Neural cell (in vitro differentiated cells): ENCODE measurements around the gene UROC1. TPM values are rescaled to one million over a fixed set of nuclear protein-coding genes. Genes with fewer than 3 reads are reported as not detected.

Source experiments
- H2AFZ ChIP-seq: fragments of 200-600, 300-800 bp; sonication (generic), shearing (Covaris generic); 2 replicates; pipeline ENCODE4 v1.6.0; 2014; ENCODE audit warnings: low read depth, mild to moderate bottlenecking, antibody characterized with exemption, low read length, moderate library complexity
- H3F3A ChIP-seq: fragments of 200-600 bp; shearing (Covaris generic); 2 replicates; pipeline ENCODE4 v1.6.1; 2016; ENCODE audit warnings: mild to moderate bottlenecking, moderate library complexity, mixed read lengths, antibody characterized with exemption, low read length; ENCODE audit not compliant: insufficient read depth, poor library complexity, severe bottlenecking
- H3K27ac ChIP-seq: fragments of 200-600, 300-800 bp; sonication (generic), shearing (Covaris generic); 2 replicates; pipeline ENCODE4 v1.5.1; 2014; ENCODE audit warnings: mild to moderate bottlenecking, low read length, moderate library complexity
- H3K27me3 ChIP-seq: fragments of 300-800, 200-600 bp; sonication (generic), shearing (Covaris generic); 2 replicates; pipeline ENCODE4 v1.6.0; 2014; ENCODE audit warnings: mild to moderate bottlenecking, low read depth, low read length, moderate library complexity; ENCODE audit not compliant: insufficient read depth
- H3K36me3 ChIP-seq: fragments of 300-800, 200-600 bp; sonication (generic), shearing (Covaris generic); 2 replicates; pipeline ENCODE4 v1.5.1; 2014; ENCODE audit warnings: mild to moderate bottlenecking, antibody characterized with exemption, low read length, moderate library complexity; ENCODE audit not compliant: insufficient read depth
- H3K4me2 ChIP-seq: fragments of 300-800, 200-600 bp; sonication (generic), shearing (Covaris generic); 2 replicates; pipeline ENCODE4 v1.6.0; 2014; ENCODE audit warnings: mild to moderate bottlenecking, low read length
- H3K4me3 ChIP-seq: fragments of 300-800, 200-600 bp; sonication (generic), shearing (Covaris generic); 2 replicates; pipeline ENCODE4 v1.5.1; 2014; ENCODE audit warnings: mild to moderate bottlenecking, low read length, moderate library complexity
- H3K79me2 ChIP-seq: fragments of 200-600 bp; shearing (Covaris generic); replicated peaks from 2 replicates; pipeline ENCODE4 v1.6.0; 2014; ENCODE audit warnings: mild to moderate bottlenecking, low read length, moderate library complexity; ENCODE audit not compliant: insufficient read depth
- H3K9ac ChIP-seq: fragments of 300-800, 200-600 bp; sonication (generic), shearing (Covaris generic); 2 replicates; pipeline ENCODE4 v1.6.1; 2016; ENCODE audit warnings: mild to moderate bottlenecking, low read length, mixed read lengths
- H3K9me2 ChIP-seq: fragments of 200-600 bp; shearing (Covaris generic); 2 replicates; pipeline ENCODE4 v1.6.1; 2016; ENCODE audit warnings: mild to moderate bottlenecking, low read length, mixed read lengths; ENCODE audit not compliant: insufficient read depth
- H3K9me3 ChIP-seq: fragments of 200-600, 300-800 bp; sonication (generic), shearing (Covaris generic); 2 replicates; pipeline ENCODE4 v1.6.1; 2016; ENCODE audit warnings: mild to moderate bottlenecking, mixed run types, low read length, moderate library complexity, mixed read lengths
- H4K20me1 ChIP-seq: fragments of 200-600 bp; shearing (Covaris generic); 2 replicates; pipeline ENCODE4 v1.6.1; 2016; ENCODE audit warnings: mild to moderate bottlenecking, mixed run types; ENCODE audit not compliant: insufficient read depth
- CTCF ChIP-seq: fragments of 450-650 bp; IDR thresholded peaks from 2 replicates; pipeline ENCODE4 v1.5.1; 2014; ENCODE audit warnings: antibody characterized with exemption, mild to moderate bottlenecking, moderate library complexity; ENCODE audit not compliant: poor library complexity, severe bottlenecking
- EP300 ChIP-seq: fragments of 450-650 bp; conservative IDR thresholded peaks from 2 replicates; pipeline ENCODE4 v1.6.1; 2014; ENCODE audit warnings: antibody characterized with exemption, mild to moderate bottlenecking, moderate library complexity; ENCODE audit not compliant: poor library complexity, severe bottlenecking
- EZH2 ChIP-seq: fragments of 200-600, 300-800 bp; shearing (Covaris generic), sonication (generic); IDR thresholded peaks from 2 replicates; pipeline ENCODE4 v1.6.1; 2014; ENCODE audit warnings: antibody characterized with exemption, low read length, borderline replicate concordance, mild to moderate bottlenecking; ENCODE audit not compliant: insufficient read depth, poor library complexity, severe bottlenecking
- MXI1 ChIP-seq: fragments of 450-650 bp; conservative IDR thresholded peaks from 2 replicates; pipeline ENCODE4 v1.6.1; 2014; ENCODE audit warnings: antibody characterized with exemption, mild to moderate bottlenecking; ENCODE audit not compliant: poor library complexity, severe bottlenecking
- POLR2AphosphoS5 ChIP-seq: IDR thresholded peaks from 2 replicates; pipeline ENCODE4 v1.6.1; 2012
- RAD21 ChIP-seq: fragments of 450-650 bp; conservative IDR thresholded peaks from 2 replicates; pipeline ENCODE4 v1.6.1; 2014; ENCODE audit warnings: antibody characterized with exemption, mild to moderate bottlenecking, moderate library complexity
- REST ChIP-seq: IDR thresholded peaks from 2 replicates; pipeline ENCODE4 v1.6.1; 2012; ENCODE audit warnings: borderline replicate concordance
- SMC3 ChIP-seq: fragments of 450-650 bp; conservative IDR thresholded peaks from 2 replicates; pipeline ENCODE4 v1.6.1; 2014; ENCODE audit warnings: antibody characterized with exemption, mild to moderate bottlenecking, moderate library complexity; ENCODE audit not compliant: poor library complexity
- TAF1 ChIP-seq: IDR thresholded peaks from 2 replicates; pipeline ENCODE4 v1.6.1; 2012; ENCODE audit warnings: low read depth
- polyA plus RNA-seq: library from polyadenylated mRNA; depleted of rRNA; stranded (reverse); fragments of >200 nt; gene quantifications from 2 replicates; pipeline ENCODE4 v1.2.3, GENCODE V29; 2014

UROC1 gene
- polyA plus RNA-seq, 1 donor from 2014 or later, result not detected

- Histone ChIP-seq H2AFZ (no peak overlapping the region), H3K27ac (no peak overlapping the region), H3K27me3 (no peaks in the 10 kb centered on the region), H3F3A (no peaks in the 10 kb centered on the region), H3K9ac (no peak overlapping the region), H3K4me2 (no peak overlapping the region), H3K9me2 (no peaks in the 10 kb centered on the region), H3K36me3 (no peaks in the 10 kb centered on the region), H3K79me2 (no peaks in the 10 kb centered on the region), H3K4me3 (no peak overlapping the region), H3K9me3 (no peaks in the 10 kb centered on the region), H4K20me1 (no peaks in the 10 kb centered on the region)
- TF ChIP-seq CTCF (no peak), EZH2 (no peak), TAF1 (no peak), RAD21 (no peak), SMC3 (no peak), MXI1 (no peak)
Observed at GRCh38 chr3:126555795-126556636, 38.4 kb upstream of the UROC1 start.

GRCh38 chr3:126554560-126555525 is 37.3 kb upstream of the UROC1 start:
- Histone ChIP-seq H3F3A (no peaks in the 10 kb centered on the region), H3K36me3 (no peaks in the 10 kb centered on the region), H3K4me3 (no peak overlapping the region), H3K9me3 (no peaks in the 10 kb centered on the region), H3K27me3 (no peaks in the 10 kb centered on the region), H3K27ac (no peak overlapping the region), H3K79me2 (no peaks in the 10 kb centered on the region), H2AFZ (no peak overlapping the region), H3K9me2 (no peaks in the 10 kb centered on the region), H3K4me2 (no peak overlapping the region), H3K9ac (no peak overlapping the region), H4K20me1 (no peaks in the 10 kb centered on the region)
- TF ChIP-seq TAF1 (no peak), CTCF (no peak), MXI1 (no peak), SMC3 (no peak), REST (no peak), RAD21 (no peak), EP300 (no peak), EZH2 (no peak), POLR2AphosphoS5 (no peak)
